ENCODE measurements around the gene DDX17.

The DDX17 gene

GRCh38 chr22:38506118-38506962 lies at the start of gene DDX17:
TSS of gene DDX17 (minus strand) at chr22:38506311.
- DNase-seq = peak; percentile 93

- no peak for DNase-seq
These were observed 48.2 kb upstream of the DDX17 start for GRCh38 chr22:38554281-38554680.

DNA sequence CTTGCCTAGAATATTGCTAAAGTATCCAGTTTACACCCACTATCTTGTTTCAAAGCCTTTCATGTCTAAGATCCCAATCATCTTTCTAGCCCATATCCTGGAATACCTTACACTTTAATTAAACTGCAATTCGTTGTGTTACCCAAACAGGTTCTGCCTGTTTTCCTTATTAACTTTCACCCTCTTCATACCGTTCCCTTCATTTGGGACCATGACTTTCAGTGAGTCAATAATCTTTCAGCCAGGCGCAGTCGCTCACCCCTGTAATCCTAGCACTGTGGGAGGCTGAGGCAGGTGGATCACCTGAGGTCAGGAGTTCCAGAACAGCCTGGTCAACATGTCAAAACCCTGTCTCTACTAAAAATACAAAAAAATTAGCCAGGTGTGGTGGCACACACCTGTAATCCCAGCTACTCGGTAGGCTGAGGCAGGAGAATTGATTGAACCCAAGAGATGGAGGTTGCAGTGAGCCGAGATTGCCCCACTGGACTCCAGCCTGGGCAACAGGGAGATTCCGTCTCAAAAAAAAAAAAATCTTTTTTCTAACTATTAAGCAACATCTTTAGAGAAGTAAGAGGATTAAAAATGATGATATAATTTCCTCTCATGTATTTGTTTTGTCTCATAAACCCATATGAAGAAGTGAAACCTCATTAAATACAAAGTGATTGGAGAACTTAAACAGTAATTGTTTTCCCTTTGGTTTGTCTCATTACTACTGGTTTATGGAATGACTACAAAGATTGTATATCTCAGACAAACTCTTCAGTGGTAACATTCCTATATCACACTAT lies 43.2 kb upstream of the DDX17 start:
- no peak for DNase-seq

DNA sequence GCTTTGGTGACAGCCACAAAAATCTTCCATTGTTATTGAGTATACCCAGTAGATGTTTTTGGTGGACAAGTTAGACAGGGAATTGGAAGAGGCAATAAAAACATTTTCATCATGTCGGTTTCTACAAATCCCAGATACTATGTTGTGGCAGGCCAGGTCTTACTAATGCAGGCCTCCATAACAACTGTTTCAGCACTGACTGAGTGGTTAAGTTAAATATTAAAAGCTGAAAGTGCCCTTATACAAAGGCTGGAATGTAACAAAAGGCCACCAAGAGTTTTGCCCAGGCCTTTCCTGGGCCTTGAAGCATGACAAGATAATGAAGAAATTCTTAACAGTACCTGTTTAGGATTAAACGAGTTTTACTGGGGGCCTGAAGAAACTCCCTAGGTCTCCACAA lies 34.6 kb upstream of the DDX17 start:
- no peak for DNase-seq

- DNase-seq = no peak
These were observed 25.3 kb upstream of the DDX17 start for GRCh38 chr22:38531251-38531938.

DNA sequence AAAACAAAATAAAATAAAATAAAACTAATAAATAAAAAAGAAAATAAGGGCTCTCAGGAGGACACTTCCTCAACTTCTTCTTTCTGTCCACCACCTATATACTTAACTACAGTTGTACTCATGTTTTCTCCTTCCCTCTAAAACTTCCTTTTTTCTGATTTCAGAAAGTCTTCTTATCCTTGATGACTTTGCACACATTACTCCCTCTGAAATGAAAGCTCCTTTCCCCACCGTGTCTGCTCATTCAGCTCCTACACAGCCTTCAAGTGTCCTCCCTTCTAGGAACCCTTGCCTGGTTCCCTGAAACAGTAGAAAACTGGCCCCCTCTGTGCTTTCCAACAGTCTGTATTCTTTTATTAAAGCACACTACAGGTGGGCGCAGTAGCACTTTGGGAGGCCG lies 18.3 kb upstream of the DDX17 start:
- DNase-seq = no peak

GRCh38 chr22:38523479-38523878 lies 17.4 kb upstream of the DDX17 start:
- no peak for DNase-seq

GRCh38 chr22:38523029-38523428 lies 16.9 kb upstream of the DDX17 start:
- DNase-seq = no peak

DNA sequence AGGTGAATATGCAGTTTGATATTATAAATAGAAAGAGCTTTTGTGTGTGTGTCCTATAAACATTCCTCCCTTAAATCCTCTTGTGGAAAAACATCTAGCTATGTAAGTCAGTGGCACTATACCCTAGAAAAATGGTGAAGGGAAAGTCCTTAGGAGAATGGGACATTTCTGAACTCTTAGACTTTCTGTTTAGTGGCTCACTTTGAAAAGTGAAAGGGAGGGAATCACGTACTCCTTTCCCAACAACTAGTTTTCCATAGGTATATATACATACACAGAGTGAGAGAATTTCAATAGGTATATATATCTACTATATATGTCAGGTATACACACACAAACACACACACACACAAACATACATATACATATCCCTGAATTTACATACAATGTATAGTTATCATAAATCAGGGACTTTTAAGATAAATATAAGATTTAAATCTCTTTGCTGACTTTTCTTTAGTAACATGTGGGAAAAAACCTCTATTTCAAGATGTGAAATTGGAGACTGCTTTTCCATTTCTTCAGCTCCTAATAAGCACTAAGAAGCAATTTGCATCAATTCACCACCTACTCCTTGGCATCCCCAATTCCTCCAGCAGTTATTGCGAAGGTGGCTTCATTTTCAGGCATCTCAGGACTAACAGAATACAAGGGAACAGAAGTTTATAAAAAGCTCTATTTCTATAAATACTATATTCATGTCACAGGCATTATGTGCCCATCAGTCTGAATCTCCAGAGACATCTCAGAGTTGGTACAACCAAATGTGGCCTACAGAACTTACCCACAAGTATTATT lies 13.5 kb upstream of the DDX17 start:
- no peak for DNase-seq

DNA sequence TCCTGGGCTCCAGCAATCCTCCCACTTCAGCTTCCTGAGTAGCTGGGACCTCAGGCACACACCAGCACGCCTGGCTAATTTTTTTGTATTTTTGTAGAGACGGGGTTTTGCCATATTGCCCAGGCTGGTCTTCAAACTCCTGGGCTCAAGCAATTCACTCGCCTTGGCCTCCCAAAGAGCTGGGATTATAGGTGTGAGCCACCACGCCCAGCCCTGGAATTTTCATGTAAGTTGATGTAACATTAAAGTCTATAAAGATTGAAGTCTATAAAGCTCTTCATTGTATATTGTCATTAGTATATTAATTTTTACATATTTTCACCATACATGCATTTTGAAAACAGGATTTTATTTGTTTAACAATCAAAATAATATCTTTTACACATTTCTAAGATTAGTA lies 12.5 kb upstream of the DDX17 start:
- no peak for DNase-seq

GRCh38 chr22:38513063-38513462 lies 7.0 kb upstream of the DDX17 start:
- DNase-seq = no peak

- no peak for DNase-seq
These were observed 4.4 kb upstream of the DDX17 start for GRCh38 chr22:38510416-38510970.

DNA sequence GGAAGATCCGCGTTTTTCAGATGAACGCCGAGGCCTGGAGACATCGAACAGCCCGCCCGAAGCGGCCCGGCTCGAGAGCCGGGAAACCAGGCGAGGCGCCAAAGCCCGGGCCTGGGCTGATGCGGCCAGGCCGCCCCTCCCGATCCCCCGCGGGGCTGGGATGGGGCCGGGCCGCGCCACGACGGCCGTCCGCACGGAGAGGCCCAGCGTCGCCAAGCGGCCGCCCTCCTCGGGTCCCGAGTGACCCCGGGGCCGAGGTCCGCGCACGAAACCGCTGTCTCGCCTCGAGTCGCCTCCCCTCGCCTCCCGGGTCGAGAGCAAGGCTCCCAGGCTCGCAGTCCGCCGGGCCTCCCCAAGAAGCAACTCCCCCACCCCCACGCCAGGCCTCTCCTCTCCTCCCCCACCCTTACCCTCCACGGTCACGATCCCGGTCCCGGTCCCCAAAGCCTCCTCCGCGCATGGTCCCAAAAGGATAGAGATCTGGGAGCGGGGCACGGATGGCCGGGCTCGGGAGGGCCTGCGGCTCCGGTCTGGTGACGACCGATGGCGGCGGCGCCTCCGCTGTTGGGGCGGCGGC lies 482 bp downstream of the DDX17 start:
- no peak for DNase-seq

DNA sequence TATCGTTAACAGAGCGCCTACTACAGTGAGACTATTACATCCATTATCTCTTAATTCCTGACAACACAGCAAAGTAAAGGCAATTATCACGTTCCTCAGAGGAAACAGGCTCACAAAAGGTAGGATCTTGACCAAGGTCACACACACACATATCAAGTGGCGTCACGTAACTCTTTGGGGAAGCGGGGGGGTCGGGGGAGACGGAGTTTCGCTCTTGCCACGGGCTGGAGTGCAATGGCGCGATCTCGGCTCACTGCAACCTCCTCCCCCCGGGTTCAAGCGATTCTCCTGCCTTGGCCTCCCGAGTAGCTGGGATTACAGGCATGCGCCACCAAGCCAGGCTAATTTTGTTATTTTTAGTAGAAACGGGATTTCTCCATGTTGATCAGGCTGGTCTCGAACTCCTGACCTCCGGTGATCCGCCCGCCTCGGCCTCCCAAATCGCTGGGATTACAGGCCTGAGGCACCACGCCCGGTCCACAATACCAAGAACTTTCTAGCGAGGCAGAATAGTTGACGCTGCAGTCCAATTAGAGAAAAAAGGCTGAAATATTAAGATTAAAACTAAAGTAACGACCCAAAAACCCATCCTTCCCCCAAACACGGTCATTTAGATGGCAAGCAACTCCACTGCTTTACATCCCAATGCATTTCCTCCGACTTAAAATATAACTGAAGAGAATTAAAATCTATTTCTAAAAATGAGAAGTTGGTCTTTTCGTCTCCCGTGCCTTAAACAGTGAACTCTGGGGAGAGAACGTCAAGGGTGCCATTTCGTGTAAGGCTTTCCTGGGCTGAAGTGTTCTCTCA lies 1.2 kb downstream of the DDX17 start:
- DNase-seq = peak; percentile 11

DNA sequence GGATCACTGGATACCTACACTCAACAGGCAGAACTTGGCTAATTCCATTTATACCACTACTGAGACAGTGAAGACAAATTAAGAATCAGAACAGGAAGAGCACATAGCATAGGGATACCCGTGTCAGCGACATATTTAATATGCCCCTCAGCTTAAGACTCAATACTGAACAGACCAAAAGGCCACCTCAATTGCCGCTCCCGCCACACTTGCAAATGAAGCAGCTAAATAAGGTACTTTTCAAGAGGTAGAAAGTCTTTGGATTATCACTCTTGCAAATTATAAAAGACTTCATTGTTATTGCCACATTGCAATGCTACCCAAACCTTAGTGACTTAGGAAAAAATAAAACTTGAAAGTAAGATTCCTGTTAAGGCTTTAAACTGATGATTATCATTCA lies 3.1 kb downstream of the DDX17 start:
- DNase-seq = no peak

DNA sequence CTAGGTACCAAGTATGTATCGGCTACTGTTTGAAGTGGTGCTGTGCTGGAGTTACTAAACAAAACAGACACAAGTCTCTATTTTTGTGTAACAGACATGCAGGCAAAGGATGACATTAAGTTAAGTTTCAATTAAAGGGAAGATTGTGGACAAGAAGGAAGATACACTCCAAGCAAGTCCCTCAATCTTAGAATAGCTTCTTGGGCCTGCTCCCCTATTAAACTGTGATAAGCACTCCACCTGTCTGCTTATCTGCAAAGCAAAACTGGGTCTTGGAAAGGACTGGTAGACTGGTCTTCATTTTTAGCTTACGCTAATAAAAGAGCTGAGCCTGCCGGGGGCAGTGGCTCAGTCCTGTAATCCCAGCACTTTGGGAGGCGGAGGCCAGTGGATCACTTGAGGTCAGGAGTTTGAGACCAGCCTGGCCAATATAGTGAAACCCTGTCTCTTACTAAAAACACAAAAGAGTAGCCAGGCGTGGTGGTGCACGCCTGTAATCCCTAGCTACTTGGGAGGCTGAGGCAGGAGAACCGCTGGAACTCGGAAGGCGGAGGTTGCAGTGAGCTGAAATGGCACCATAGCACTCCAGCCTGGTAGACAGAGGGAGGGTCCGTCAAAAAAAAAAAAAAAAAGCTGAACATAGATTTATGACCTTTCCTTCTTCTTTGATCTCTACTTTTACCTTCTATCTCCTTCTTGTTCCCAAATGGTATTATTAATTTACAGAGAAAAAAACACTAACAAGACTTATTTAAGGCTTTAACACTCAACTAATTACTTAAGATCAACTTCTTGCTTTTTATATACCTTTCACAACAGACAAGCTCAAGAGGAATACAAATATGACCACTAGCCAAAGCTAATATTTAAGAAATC lies 4.1 kb downstream of the DDX17 start:
- no peak for DNase-seq

DNA sequence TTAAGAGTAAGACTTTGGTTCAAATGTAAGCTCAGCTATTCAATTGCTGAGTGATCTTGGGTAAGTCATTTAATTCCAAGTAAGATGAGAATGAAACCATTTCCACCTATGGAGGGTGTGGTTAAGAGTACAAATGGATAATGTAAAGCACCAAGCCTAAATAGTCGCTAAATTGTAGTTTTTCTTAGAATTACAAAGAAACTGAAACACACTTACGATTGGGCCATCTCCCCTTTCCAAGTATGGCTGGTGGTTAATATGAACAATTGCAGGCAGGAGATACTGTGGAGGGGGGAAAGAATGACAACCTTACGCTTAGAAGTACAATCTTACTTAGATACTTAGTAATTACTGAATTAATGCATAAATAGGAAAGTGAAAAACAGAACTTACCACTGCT lies 8.2 kb downstream of the DDX17 start:
- DNase-seq = no peak

GRCh38 chr22:38494939-38495338 lies 11.2 kb downstream of the DDX17 start:
- no peak for DNase-seq

- DNase-seq = no peak
These were observed 11.6 kb downstream of the DDX17 start for GRCh38 chr22:38494498-38494897.

GRCh38 chr22:38491707-38492348 lies 14.3 kb downstream of the DDX17 start:
- DNase-seq = no peak

Data from NCI-H1436 treated with DMSO at 0.1 percent for 48 hours (cell line).